Stimulated activated CD8-positive, alpha-beta memory T cell treated with anti-CD3 and anti-CD28 coated beads, Interleukin-15, amount 100 ng/mL, for 4 hours (primary cell): ENCODE results near the gene PRICKLE2.

Source experiments
- DNase-seq, 2 donors: peaks; one replicate each; pipeline ENCODE4 v3.0.0-alpha.2; 2020; ENCODE audit warnings: low read depth in 2 of 2

Gene PRICKLE2

GRCh38 chr3:64047787-64048186, 177.5 kb downstream of the PRICKLE2 start:
- no peak for DNase-seq

- no peak for DNase-seq
Measured at GRCh38 chr3:64046996-64047594, 178.2 kb downstream of the PRICKLE2 start.

- DNase-seq: no peak
Measured at GRCh38 chr3:64046592-64046991, 178.7 kb downstream of the PRICKLE2 start.

GRCh38 chr3:64042952-64043351, 182.3 kb downstream of the PRICKLE2 start:
- no peak for DNase-seq
